ENCODE data around the gene SLC1A2. TPM values are rescaled to one million over a fixed set of nuclear protein-coding genes. Genes with fewer than 3 reads are reported as not detected.

Gene SLC1A2
- total RNA-seq, 1 experiment from 2014 or later = not detected

- H3K36me3 Mint-ChIP-seq (ENCODE audit: insufficient read depth, unreplicated experiment) = peaks cover 11% of the 10 kb centered on the region
- no TSS peak for BruUV-seq (replicated peaks)
- TF ChIP-seq, protein P1, sequence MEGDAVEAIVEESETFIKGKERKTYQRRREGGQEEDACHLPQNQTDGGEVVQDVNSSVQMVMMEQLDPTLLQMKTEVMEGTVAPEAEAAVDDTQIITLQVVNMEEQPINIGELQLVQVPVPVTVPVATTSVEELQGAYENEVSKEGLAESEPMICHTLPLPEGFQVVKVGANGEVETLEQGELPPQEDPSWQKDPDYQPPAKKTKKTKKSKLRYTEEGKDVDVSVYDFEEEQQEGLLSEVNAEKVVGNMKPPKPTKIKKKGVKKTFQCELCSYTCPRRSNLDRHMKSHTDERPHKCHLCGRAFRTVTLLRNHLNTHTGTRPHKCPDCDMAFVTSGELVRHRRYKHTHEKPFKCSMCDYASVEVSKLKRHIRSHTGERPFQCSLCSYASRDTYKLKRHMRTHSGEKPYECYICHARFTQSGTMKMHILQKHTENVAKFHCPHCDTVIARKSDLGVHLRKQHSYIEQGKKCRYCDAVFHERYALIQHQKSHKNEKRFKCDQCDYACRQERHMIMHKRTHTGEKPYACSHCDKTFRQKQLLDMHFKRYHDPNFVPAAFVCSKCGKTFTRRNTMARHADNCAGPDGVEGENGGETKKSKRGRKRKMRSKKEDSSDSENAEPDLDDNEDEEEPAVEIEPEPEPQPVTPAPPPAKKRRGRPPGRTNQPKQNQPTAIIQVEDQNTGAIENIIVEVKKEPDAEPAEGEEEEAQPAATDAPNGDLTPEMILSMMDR (IDR thresholded peaks at IDR 0.05; ENCODE audit: unreplicated experiment) = no peak
- no peaks in the 10 kb centered on the region for H3K9me3 Mint-ChIP-seq (ENCODE audit: unreplicated experiment)
- intact Hi-C loops (cut with micrococcal nuclease) = loop anchor here (5.0 kb wide), 2 partner anchors 301 to 381 kb away; no protein-coding TSS in a partner anchor
- H3K4me3 Mint-ChIP-seq (ENCODE audit: unreplicated experiment) = no peak overlapping the region
- DNase-seq (ENCODE audit: unreplicated experiment) = no peak
- no peaks in the 10 kb centered on the region for H3K27me3 Mint-ChIP-seq (ENCODE audit: insufficient read depth, unreplicated experiment)
- no peak overlapping the region for H3K27ac Mint-ChIP-seq (ENCODE audit: low read depth, unreplicated experiment)
- ChIA-PET POLR2A (interaction anchor here (1.7 kb wide), 1 partner anchor 18 kb away, joined by 6 read pairs; no protein-coding TSS in a partner anchor), CTCF (interaction anchor here (0.6 to 0.7 kb wide), 2 partner anchors 121 to 263 kb away, joined by 3 read pairs; no protein-coding TSS in a partner anchor)
- peaks cover 27% of the 10 kb centered on the region for H3K4me1 Mint-ChIP-seq (ENCODE audit: insufficient read depth, unreplicated experiment)
Measured at GRCh38 chr11:35308157-35308556, 111.2 kb downstream of the SLC1A2 start.

DNA sequence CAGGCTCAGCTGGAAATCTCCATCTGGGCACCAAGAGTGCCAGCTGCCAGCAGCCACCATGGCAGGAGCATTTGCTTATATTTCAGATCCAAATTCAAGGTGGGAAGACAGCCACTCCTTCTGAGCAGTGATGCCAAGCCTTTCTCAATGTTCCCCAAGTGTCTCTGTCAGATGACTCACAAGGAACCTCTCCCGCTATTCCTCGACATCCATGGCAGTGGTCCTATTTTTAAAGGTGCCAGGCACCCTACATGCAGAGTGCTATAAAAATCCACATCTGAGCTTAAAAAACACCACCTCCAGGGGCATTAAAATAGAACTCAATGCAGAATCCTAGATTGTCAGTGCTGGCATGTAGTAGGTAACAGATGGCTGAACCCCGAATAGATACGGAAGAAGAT lies 112.1 kb downstream of the SLC1A2 start:
- Mint-ChIP-seq H3K36me3 (ENCODE audit: insufficient read depth, unreplicated experiment) (peaks cover 15% of the 10 kb centered on the region), H3K4me3 (ENCODE audit: unreplicated experiment) (no peak overlapping the region), H3K4me1 (ENCODE audit: insufficient read depth, unreplicated experiment) (peaks cover 37% of the 10 kb centered on the region), H3K27ac (ENCODE audit: low read depth, unreplicated experiment) (no peak overlapping the region), H3K27me3 (ENCODE audit: insufficient read depth, unreplicated experiment) (no peaks in the 10 kb centered on the region), H3K9me3 (ENCODE audit: unreplicated experiment) (no peaks in the 10 kb centered on the region)
- intact Hi-C loops (cut with micrococcal nuclease) = loop anchor here (5.0 kb wide), 2 partner anchors 300 to 380 kb away; no protein-coding TSS in a partner anchor
- peak; percentile 65 for DNase-seq (ENCODE audit: unreplicated experiment)
- BruUV-seq (replicated peaks) = no TSS peak
- TF ChIP-seq, protein P1 (IDR thresholded peaks at IDR 0.05; ENCODE audit: unreplicated experiment) = no peak
- CTCF ChIA-PET = interaction anchor here (0.8 to 1.2 kb wide), 2 partner anchors 44 to 80 kb away, joined by 3 to 4 read pairs; no protein-coding TSS in a partner anchor
- POLR2A ChIA-PET = interaction anchor here (0.9 to 1.7 kb wide), 2 partner anchors 9 to 17 kb away, joined by 6 read pairs; no protein-coding TSS in a partner anchor

DNA sequence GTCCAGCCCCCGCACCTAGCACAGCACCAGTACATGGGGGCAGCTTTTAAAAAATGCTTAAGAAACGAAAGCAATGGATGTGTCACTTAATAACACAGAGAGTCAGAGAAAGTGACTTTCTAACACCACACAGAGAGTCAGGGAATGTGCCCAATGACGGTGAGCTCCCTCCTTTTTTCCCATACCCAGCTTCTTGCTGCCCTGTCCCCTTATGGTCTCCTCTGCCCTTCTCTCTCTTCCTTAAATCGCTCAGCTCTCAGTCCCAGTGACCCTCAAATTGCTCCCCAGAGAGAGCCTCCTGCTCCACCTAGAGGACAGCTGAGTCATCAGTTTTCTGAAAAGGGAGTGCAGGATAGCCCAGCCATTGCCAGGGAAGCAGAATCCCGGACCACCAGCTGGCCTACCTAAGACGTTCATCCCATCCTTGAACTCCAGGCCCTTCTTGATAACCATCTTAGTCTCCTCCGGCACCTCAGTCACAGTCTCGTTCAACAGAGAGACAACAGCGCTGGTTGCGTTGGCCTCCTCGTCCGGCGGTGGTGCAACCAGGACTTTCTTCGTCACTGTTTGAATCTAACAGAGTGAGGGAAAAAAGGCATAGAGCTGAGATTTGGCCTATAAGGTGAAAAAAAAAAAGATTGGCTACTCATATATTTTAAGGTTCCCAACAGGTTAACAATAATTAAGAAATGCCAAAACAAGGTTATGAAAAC lies 113.5 kb downstream of the SLC1A2 start:
- Mint-ChIP-seq H3K4me3 (ENCODE audit: unreplicated experiment) (no peak overlapping the region), H3K36me3 (ENCODE audit: insufficient read depth, unreplicated experiment) (peaks cover 15% of the 10 kb centered on the region), H3K27ac (ENCODE audit: low read depth, unreplicated experiment) (no peak overlapping the region), H3K27me3 (ENCODE audit: insufficient read depth, unreplicated experiment) (no peaks in the 10 kb centered on the region), H3K4me1 (ENCODE audit: insufficient read depth, unreplicated experiment) (peaks cover 38% of the 10 kb centered on the region), H3K9me3 (ENCODE audit: unreplicated experiment) (no peaks in the 10 kb centered on the region)
- BruUV-seq (replicated peaks) = no TSS peak
- DNase-seq (ENCODE audit: unreplicated experiment) = peak; percentile 61
- intact Hi-C loops (cut with micrococcal nuclease) = loop anchor here (5.0 kb wide), 2 partner anchors 299 to 379 kb away; no protein-coding TSS in a partner anchor
- CTCF ChIA-PET = interaction anchor here (0.5 to 1.8 kb wide), 10 partner anchors 9 to 711 kb away, joined by 3 to 5 read pairs (median 3); no protein-coding TSS in a partner anchor
- POLR2A ChIA-PET = interaction anchor here (0.6 to 3.0 kb wide), 3 partner anchors 30 to 98 kb away, joined by 3 to 17 read pairs (median 6); no protein-coding TSS in a partner anchor
- TF ChIP-seq, protein P1 (IDR thresholded peaks at IDR 0.05; ENCODE audit: unreplicated experiment) = peak; percentile 18

- H3K36me3 Mint-ChIP-seq (ENCODE audit: insufficient read depth, unreplicated experiment) = peaks cover 15% of the 10 kb centered on the region
- H3K9me3 Mint-ChIP-seq (ENCODE audit: unreplicated experiment) = no peaks in the 10 kb centered on the region
- peaks cover 38% of the 10 kb centered on the region for H3K4me1 Mint-ChIP-seq (ENCODE audit: insufficient read depth, unreplicated experiment)
- TF ChIP-seq, protein P1 (IDR thresholded peaks at IDR 0.05; ENCODE audit: unreplicated experiment) = no peak
- DNase-seq (ENCODE audit: unreplicated experiment) = no peak
- ChIA-PET CTCF (interaction anchor here (0.6 to 1.8 kb wide), 9 partner anchors 10 to 285 kb away, joined by 3 to 5 read pairs (median 3); no protein-coding TSS in a partner anchor), POLR2A (interaction anchor here (0.6 to 3.0 kb wide), 9 partner anchors 12 to 219 kb away, joined by 3 to 17 read pairs (median 6); no protein-coding TSS in a partner anchor)
- no peaks in the 10 kb centered on the region for H3K27me3 Mint-ChIP-seq (ENCODE audit: insufficient read depth, unreplicated experiment)
- intact Hi-C loops (cut with micrococcal nuclease) = loop anchor here (5.0 kb wide), 3 partner anchors 163 to 378 kb away; no protein-coding TSS in a partner anchor
- H3K4me3 Mint-ChIP-seq (ENCODE audit: unreplicated experiment) = no peak overlapping the region
- H3K27ac Mint-ChIP-seq (ENCODE audit: low read depth, unreplicated experiment) = peak overlapping the region; percentile 97
- BruUV-seq (replicated peaks) = no TSS peak
Measured at GRCh38 chr11:35304900-35305460, 114.4 kb downstream of the SLC1A2 start.
